Fibroblast of lung (primary cell): ENCODE data around the gene SCRT2.

Source experiments
- EZH2 ChIP-seq: IDR thresholded peaks from 2 replicates; pipeline ENCODE4 v1.5.1; 2012; ENCODE audit warnings: low read length, control low read depth, mild to moderate bottlenecking; ENCODE audit errors: missing control alignments
- TF ChIP-seq, protein P1 (sequence below), 2 donors: IDR thresholded peaks in 1 of 2; conservative IDR thresholded peaks in 1 of 2; 1 replicate in 1 of 2; 2 replicates in 1 of 2; pipeline ENCODE4 v1.5.1; 2011 to 2012; ENCODE audit warnings: low read length in 2 of 2, control low read depth in 1 of 2, inconsistent platforms in 1 of 2, low read depth in 1 of 2, mild to moderate bottlenecking in 1 of 2

DNA sequence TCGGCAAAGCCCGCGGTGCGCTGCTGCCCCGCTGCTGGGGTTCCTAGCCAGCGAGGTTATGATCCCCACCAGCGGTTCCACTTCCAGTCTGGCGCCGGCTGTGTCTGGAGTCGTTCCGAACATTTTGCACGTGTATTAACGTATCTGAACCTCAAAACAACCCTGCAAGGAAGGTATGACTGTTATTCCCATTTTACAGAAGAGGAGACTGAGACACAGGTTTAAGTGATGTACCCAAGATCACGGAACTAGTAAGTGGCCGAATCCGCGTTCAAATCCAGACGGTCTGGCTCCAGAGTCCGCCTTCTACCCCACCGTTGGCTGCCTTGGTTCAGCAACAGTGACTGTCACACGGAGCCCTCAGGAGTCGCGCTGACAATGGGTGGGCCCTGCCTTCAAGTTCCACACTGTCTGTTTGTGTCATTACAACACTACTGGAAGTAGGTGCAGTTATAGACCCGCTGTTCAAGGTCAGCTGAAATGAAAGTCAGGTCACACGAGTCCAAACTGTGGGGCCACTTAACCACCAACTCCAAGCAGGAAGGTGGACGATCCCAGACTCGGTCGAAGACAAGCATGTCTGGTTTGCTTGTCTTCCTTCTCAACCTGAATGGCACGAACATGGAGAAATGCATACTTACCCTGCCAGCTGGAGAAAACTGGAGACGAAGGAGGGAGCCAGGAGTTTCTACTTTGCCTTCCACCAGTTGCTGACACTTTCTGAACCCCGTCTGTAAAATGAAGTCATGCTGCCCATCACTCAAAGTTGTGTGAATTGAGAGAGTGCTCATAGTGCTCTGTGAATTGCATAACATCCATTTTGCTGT is 21.8 kb downstream of the SCRT2 start:
- TF ChIP-seq, protein P1, sequence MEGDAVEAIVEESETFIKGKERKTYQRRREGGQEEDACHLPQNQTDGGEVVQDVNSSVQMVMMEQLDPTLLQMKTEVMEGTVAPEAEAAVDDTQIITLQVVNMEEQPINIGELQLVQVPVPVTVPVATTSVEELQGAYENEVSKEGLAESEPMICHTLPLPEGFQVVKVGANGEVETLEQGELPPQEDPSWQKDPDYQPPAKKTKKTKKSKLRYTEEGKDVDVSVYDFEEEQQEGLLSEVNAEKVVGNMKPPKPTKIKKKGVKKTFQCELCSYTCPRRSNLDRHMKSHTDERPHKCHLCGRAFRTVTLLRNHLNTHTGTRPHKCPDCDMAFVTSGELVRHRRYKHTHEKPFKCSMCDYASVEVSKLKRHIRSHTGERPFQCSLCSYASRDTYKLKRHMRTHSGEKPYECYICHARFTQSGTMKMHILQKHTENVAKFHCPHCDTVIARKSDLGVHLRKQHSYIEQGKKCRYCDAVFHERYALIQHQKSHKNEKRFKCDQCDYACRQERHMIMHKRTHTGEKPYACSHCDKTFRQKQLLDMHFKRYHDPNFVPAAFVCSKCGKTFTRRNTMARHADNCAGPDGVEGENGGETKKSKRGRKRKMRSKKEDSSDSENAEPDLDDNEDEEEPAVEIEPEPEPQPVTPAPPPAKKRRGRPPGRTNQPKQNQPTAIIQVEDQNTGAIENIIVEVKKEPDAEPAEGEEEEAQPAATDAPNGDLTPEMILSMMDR (conservative IDR thresholded peaks at IDR 0.05 in 1 of 2, IDR thresholded peaks at IDR 0.05 in 1 of 2; ENCODE audit: low read depth in 1 of 2, low read length in 2 of 2) = no peak
- TF ChIP-seq EZH2 = no peak
